B cell (primary cell): ENCODE data around the gene AXIN2.

ENCODE experiments used
- EZH2 ChIP-seq: IDR thresholded peaks from 2 replicates; pipeline ENCODE4 v1.6.1; 2012; ENCODE audit warnings: borderline replicate concordance, low read depth, mild to moderate bottlenecking, moderate library complexity, low read length; ENCODE audit not compliant: insufficient read depth, poor library complexity, severe bottlenecking
- TF ChIP-seq, protein P1 (sequence below): fragments of 200-600 bp; IDR thresholded peaks from one replicate; pipeline ENCODE4 v1.8.0; 2022; ENCODE audit warnings: antibody characterized with exemption, mild to moderate bottlenecking

DNA sequence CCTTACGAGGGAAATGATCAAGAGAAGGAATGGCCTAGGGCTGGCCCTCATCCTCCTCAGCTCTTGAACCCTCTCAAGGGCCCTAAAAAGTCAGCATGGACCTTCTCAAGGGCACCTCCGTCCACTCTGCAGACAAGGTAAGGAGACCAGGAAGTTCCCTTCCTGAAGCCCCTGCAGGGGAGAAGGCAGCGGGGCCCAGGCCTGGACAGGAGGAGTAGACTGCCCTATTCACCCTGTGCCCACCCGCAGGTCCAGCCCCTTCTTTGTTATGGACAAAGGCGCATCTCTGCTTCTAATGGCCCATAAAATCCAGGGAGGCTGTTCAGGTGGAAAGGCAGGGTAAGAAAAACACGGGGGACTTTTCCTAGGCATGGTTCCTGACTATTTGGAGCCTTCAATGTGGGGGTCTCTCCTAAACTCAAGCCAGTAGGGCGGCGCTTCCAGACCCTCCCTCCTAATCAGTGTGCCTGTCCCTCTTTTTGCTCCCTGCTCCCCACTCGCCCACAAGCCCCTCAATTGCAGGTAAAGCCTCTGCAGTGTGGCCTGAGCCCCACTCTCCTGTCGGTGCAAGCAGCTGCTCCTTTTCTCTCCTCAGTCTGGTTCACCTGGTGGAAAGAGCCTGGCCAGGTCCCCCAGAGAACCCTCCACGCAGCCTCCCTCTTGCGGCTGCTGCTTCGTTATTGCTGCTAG, 28.2 kb downstream of the AXIN2 start:
- TF ChIP-seq, protein P1, sequence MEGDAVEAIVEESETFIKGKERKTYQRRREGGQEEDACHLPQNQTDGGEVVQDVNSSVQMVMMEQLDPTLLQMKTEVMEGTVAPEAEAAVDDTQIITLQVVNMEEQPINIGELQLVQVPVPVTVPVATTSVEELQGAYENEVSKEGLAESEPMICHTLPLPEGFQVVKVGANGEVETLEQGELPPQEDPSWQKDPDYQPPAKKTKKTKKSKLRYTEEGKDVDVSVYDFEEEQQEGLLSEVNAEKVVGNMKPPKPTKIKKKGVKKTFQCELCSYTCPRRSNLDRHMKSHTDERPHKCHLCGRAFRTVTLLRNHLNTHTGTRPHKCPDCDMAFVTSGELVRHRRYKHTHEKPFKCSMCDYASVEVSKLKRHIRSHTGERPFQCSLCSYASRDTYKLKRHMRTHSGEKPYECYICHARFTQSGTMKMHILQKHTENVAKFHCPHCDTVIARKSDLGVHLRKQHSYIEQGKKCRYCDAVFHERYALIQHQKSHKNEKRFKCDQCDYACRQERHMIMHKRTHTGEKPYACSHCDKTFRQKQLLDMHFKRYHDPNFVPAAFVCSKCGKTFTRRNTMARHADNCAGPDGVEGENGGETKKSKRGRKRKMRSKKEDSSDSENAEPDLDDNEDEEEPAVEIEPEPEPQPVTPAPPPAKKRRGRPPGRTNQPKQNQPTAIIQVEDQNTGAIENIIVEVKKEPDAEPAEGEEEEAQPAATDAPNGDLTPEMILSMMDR, result no peak
- no peak for TF ChIP-seq EZH2
